HG03060 (cell line): Measurements from ENCODE around the gene C4orf46.

Experiments used
- ATAC-seq: cut with Tn5 transposase; IDR thresholded peaks from one replicate; pipeline ENCODE4 v1.9.1; 2021; ENCODE audit warnings: low read depth, moderate number of reproducible peaks; ENCODE audit not compliant: unreplicated experiment

The C4orf46 gene

GRCh38 chr4:158656439-158656838, 15.2 kb downstream of the C4orf46 start:
- no peak for ATAC-seq

GRCh38 chr4:158652920-158653319, 18.8 kb downstream of the C4orf46 start:
- no peak for ATAC-seq

DNA sequence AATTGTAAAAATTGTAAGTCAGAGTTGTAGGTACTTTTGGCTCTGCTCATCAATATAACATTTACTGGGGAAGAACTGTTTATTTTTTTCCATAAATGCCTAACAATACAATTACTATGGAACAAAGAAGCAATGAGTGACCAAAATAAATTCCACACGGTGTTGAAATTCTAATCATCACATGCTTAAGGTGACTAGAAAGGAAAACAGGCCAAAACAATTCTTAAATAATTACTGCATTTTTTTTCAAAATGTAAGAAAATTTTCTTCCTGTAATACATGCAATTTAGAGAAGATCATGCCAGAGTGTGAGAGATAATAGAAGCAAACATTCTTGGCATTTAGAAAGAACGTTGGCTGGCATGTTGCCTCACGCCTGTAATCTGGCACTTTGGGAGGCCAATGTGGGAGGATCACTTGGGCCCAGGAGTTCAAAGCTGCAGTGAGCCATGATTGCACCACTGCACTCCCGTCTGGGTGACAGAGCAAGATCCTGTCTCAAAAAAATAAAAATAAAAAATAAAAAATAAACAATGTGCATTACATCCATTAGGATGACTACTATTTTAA, 22.5 kb downstream of the C4orf46 start:
- no peak for ATAC-seq

- no peak for ATAC-seq
Observed at GRCh38 chr4:158644760-158645159, 26.9 kb downstream of the C4orf46 start.

DNA sequence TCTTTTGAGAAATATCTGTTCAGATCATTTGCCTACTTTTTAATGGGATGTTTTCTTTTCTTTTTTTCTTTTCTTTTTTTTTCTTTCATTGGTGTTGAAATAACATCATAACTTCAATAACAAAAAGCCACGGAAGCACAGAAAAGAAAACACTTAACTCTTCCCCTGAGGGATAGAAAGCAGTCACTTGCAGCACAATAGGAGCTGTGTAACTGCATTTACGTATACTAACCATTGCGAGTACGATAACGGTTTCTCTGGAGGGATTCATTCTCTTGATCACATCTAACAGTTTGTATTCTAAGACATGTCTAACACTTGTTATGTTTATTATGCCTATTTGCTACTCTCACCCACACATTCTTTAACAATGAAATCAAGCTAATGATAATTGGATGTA, 27.3 kb downstream of the C4orf46 start:
- no peak for ATAC-seq

- no peak for ATAC-seq
Observed at GRCh38 chr4:158636619-158637018, 35.1 kb downstream of the C4orf46 start.

- ATAC-seq, result no peak
Observed at GRCh38 chr4:158630893-158631292, 40.8 kb downstream of the C4orf46 start.

GRCh38 chr4:158625544-158625943, 46.1 kb downstream of the C4orf46 start:
- ATAC-seq, result no peak

DNA sequence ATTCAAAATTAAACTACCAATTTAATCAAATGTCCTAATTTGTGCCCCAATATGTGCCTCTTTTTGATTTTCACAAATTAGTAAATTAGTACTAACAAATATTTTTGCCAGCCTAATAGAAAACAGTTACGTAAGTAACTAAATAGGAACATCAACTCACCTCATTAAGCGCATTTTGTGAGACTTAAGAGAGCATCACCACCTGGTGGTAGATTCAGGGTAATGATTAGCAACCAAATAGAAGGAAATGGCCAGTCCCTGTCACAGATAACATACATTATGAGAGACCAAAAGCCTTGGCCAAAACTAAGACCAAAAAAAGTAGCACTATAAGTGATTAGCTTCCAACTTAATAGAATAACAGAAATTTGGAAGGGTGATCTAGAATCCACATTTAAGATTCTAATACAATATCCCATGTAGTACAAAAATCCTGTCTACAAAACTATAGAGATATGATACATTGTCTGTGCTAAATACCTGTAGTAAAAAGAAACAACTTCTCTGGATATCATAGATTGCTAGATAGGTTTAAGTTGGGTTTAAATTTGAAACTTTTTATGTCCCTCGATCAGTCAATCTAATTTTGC, 46.7 kb downstream of the C4orf46 start:
- peak; percentile 87 for ATAC-seq

DNA sequence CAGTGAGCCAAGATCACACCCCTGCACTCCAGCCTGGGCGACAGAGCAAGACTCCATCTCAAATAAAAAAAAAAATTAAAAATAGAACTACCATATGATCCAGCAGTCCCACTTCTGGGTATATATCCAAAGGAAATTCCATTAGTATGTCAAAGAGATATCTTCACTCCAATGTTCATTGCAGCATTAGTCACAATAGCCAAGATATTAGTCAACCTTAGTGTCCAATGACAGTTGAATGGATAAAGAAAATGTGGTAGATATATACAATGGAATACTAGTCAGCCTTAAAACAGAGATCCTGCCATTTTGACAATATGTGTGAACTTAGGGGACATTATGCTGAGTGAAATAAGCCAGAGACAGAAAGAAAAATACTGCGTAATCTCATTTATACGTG, 49.4 kb downstream of the C4orf46 start:
- no peak for ATAC-seq

- ATAC-seq, result no peak
Observed at GRCh38 chr4:158621729-158622128, 50.0 kb downstream of the C4orf46 start.

GRCh38 chr4:158617956-158618355, 53.7 kb downstream of the C4orf46 start:
- ATAC-seq, result no peak
